WTC11 (cell line): ENCODE results near the gene COX19. TPM values are rescaled to one million over a fixed set of nuclear protein-coding genes. Genes with fewer than 3 reads are reported as not detected.

ENCODE experiments used
- ATAC-seq: fragments of 200-7000 bp; cut with Tn5 transposase; 2 replicates; pipeline ENCODE4 v1.10.0; 2021; ENCODE audit warnings: mild to moderate bottlenecking, moderate library complexity
- CTCF ChIA-PET: fragments of 300-600 bp; sonication (Branson Sonifier 250); formaldehyde crosslinking; loops from one replicate; lab custom pipeline; 2021; ENCODE audit warnings: antibody characterized with exemption; lab: Charles Lee
- POLR2A ChIA-PET: fragments of 350-600 bp; sonication (Branson Sonifier 250); formaldehyde crosslinking; loops from one replicate; lab custom pipeline; 2021; ENCODE audit warnings: antibody characterized with exemption; lab: Charles Lee
- DNase-seq: peaks from one replicate; pipeline ENCODE4 v3.0.0; 2021; ENCODE audit warnings: low spot score
- H3K27ac Mint-ChIP-seq: 2 replicates; pipeline ENCODE4 v1.8.0; 2021; ENCODE audit warnings: mixed read lengths
- H3K27me3 Mint-ChIP-seq: 2 replicates; pipeline ENCODE4 v1.8.0; 2021; ENCODE audit warnings: low read depth, mild to moderate bottlenecking, moderate library complexity, mixed read lengths
- H3K36me3 Mint-ChIP-seq: 2 replicates; pipeline ENCODE4 v1.8.0; 2021; ENCODE audit warnings: mixed read lengths
- H3K4me1 Mint-ChIP-seq: 2 replicates; pipeline ENCODE4 v1.8.0; 2022; ENCODE audit warnings: mixed read lengths
- H3K4me3 Mint-ChIP-seq: 2 replicates; pipeline ENCODE4 v1.8.0; 2021; ENCODE audit warnings: mild to moderate bottlenecking, moderate library complexity, mixed read lengths
- H3K9me3 Mint-ChIP-seq: 2 replicates; pipeline ENCODE4 v1.8.0; 2021; ENCODE audit warnings: mixed read lengths
- CREM ChIP-seq: sonication (generic); formaldehyde crosslinking; IDR thresholded peaks from 2 replicates; pipeline ENCODE4 v1.8.1; 2022; ENCODE audit warnings: mild to moderate bottlenecking, missing genetic modification reagents, moderate library complexity
- ELF4 ChIP-seq: sonication (generic); formaldehyde crosslinking; IDR thresholded peaks from 2 replicates; pipeline ENCODE4 v1.8.1; 2022; ENCODE audit warnings: low read depth, mild to moderate bottlenecking, moderate library complexity, missing genetic modification reagents
- ETV6 ChIP-seq: sonication (generic); formaldehyde crosslinking; IDR thresholded peaks from 2 replicates; pipeline ENCODE4 v1.8.1; 2022; ENCODE audit warnings: mild to moderate bottlenecking, missing genetic modification reagents
- FOXK1 ChIP-seq: sonication (generic); formaldehyde crosslinking; IDR thresholded peaks from 2 replicates; pipeline ENCODE4 v1.8.0; 2022; ENCODE audit warnings: mild to moderate bottlenecking, moderate library complexity, missing genetic modification reagents
- IRF2 ChIP-seq: sonication (generic); formaldehyde crosslinking; IDR thresholded peaks from 2 replicates; pipeline ENCODE4 v1.8.0; 2022; ENCODE audit warnings: low read depth, missing genetic modification reagents, borderline replicate concordance
- MYBL2 ChIP-seq: sonication (generic); formaldehyde crosslinking; IDR thresholded peaks from 2 replicates; pipeline ENCODE4 v1.8.1; 2023; ENCODE audit warnings: mild to moderate bottlenecking, moderate library complexity, missing genetic modification reagents
- PRRX2 ChIP-seq: fragments of 250-450 bp; sonication (Bioruptor Pico); IDR thresholded peaks from 2 replicates; pipeline ENCODE4 v1.8.0; 2021; ENCODE audit warnings: mild to moderate bottlenecking
- SOX15 ChIP-seq: fragments of 250-450 bp; sonication (Bioruptor Pico); IDR thresholded peaks from 2 replicates; pipeline ENCODE4 v1.9.0; 2021; ENCODE audit warnings: mild to moderate bottlenecking
- TP53 ChIP-seq: sonication (generic); formaldehyde crosslinking; IDR thresholded peaks from 2 replicates; pipeline ENCODE4 v1.8.1; 2023; ENCODE audit warnings: mild to moderate bottlenecking, missing genetic modification reagents
- USF1 ChIP-seq: sonication (generic); formaldehyde crosslinking; IDR thresholded peaks from 2 replicates; pipeline ENCODE4 v1.8.0; 2022; ENCODE audit warnings: mild to moderate bottlenecking, missing genetic modification reagents
- ZBTB43 ChIP-seq: sonication (generic); formaldehyde crosslinking; IDR thresholded peaks from 2 replicates; pipeline ENCODE4 v1.8.1; 2023; ENCODE audit warnings: mild to moderate bottlenecking, missing genetic modification reagents
- ZNF219 ChIP-seq: sonication (generic); formaldehyde crosslinking; IDR thresholded peaks from 2 replicates; pipeline ENCODE4 v1.8.0; 2023; ENCODE audit warnings: missing genetic modification reagents, mild to moderate bottlenecking, borderline replicate concordance
- ZNF317 ChIP-seq: sonication (generic); formaldehyde crosslinking; IDR thresholded peaks from 2 replicates; pipeline ENCODE4 v1.8.1; 2023; ENCODE audit warnings: low read depth, mild to moderate bottlenecking, moderate library complexity, missing genetic modification reagents, borderline replicate concordance
- ZNF423 ChIP-seq: fragments of 250-450 bp; sonication (Bioruptor Pico); IDR thresholded peaks from 2 replicates; pipeline ENCODE4 v2.1.2; 2022; ENCODE audit warnings: mild to moderate bottlenecking, moderate library complexity
- total RNA-seq: library from RNA; stranded (reverse); gene quantifications from 3 replicates; pipeline ENCODE4 v1.2.3, GENCODE V29; 2021
- TF ChIP-seq, protein P1 (sequence below): fragments of 250-450 bp; sonication (Bioruptor Pico); IDR thresholded peaks from 2 replicates; pipeline ENCODE4 v1.9.0; 2021; ENCODE audit warnings: mild to moderate bottlenecking
- TF ChIP-seq, protein P2 (sequence below): sonication (generic); formaldehyde crosslinking; conservative IDR thresholded peaks from 2 replicates; pipeline ENCODE4 v1.8.1; 2022; ENCODE audit warnings: mild to moderate bottlenecking, missing genetic modification reagents
- TF ChIP-seq, protein P3 (sequence below): fragments of 250-450 bp; sonication (Bioruptor Pico); IDR thresholded peaks from 2 replicates; pipeline ENCODE4 v2.1.2; 2022; ENCODE audit warnings: mild to moderate bottlenecking, moderate library complexity
- TF ChIP-seq, protein P4 (sequence below): sonication (generic); formaldehyde crosslinking; IDR thresholded peaks from 2 replicates; pipeline ENCODE4 v1.8.1; 2023; ENCODE audit warnings: mild to moderate bottlenecking, moderate library complexity, missing genetic modification reagents

COX19 gene
- total RNA-seq, 1 experiment from 2014 or later, result 13.2 TPM

DNA sequence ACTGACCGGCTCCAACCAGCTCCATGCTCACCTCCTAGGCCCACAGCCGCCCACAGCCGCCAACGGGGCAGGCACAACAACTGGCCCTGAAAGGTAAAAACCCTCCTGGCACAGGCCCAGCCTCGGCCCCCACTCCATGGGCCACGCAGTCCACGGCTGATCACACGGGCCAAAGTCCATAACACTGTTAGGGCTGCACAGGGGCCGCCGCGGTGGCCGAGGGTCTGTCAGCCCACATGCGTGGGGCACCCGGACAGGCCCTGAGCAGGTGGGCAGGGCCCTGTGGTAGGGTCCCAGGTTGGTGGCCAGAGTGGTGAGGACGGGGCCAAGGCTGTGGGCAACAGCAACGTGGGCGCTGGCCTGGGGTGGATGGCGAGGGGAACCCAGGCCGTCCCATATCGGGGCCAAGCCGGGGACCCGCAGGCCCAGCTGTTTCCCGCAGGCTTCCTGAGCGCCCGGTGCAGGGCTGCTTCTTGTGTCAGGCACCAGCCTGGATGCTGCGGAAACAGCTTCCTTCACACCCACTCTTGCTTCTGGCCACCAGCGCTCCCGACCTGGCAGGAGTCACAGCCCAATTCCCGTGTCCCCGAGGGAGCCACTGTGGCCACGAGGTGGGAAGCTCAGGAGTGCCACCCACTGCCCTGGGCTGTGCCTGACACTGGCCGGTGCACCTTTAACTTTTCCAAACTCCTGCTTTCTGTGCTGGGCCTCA, 36.8 kb upstream of the COX19 start:
- Mint-ChIP-seq H3K27me3 (no peaks in the 10 kb centered on the region), H3K4me3 (no peak overlapping the region), H3K4me1 (no peaks in the 10 kb centered on the region), H3K36me3 (peaks cover 11% of the 10 kb centered on the region; the same call in 1 of the 2 replicates), H3K9me3 (no peaks in the 10 kb centered on the region), H3K27ac (no peak overlapping the region)
- ATAC-seq (no peak), DNase-seq (no peak)
- CTCF ChIA-PET, result interaction anchor here (0.5 to 3.0 kb wide), 4 partner anchors 19 to 76 kb away, joined by 3 to 18 read pairs (median 6); partner anchors contain the start of gene GPER1
- TF ChIP-seq ZNF317 (CRISPR knock-in tag) (no peak), PRRX2 (no peak), CREM (CRISPR knock-in tag) (no peak), ZNF423 (no peak), ELF4 (CRISPR knock-in tag) (no peak), IRF2 (CRISPR knock-in tag) (no peak), MYBL2 (CRISPR knock-in tag) (no peak)
- TF ChIP-seq, protein P1, sequence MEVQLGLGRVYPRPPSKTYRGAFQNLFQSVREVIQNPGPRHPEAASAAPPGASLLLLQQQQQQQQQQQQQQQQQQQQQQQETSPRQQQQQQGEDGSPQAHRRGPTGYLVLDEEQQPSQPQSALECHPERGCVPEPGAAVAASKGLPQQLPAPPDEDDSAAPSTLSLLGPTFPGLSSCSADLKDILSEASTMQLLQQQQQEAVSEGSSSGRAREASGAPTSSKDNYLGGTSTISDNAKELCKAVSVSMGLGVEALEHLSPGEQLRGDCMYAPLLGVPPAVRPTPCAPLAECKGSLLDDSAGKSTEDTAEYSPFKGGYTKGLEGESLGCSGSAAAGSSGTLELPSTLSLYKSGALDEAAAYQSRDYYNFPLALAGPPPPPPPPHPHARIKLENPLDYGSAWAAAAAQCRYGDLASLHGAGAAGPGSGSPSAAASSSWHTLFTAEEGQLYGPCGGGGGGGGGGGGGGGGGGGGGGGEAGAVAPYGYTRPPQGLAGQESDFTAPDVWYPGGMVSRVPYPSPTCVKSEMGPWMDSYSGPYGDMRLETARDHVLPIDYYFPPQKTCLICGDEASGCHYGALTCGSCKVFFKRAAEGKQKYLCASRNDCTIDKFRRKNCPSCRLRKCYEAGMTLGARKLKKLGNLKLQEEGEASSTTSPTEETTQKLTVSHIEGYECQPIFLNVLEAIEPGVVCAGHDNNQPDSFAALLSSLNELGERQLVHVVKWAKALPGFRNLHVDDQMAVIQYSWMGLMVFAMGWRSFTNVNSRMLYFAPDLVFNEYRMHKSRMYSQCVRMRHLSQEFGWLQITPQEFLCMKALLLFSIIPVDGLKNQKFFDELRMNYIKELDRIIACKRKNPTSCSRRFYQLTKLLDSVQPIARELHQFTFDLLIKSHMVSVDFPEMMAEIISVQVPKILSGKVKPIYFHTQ (CRISPR knock-in tag), result no peak
- TF ChIP-seq, all 79 proteins: peak for 0
- POLR2A ChIA-PET, result interaction anchor here (1.2 kb wide), 1 partner anchor 16 kb away, joined by 3 read pairs; no protein-coding TSS in a partner anchor

- H3K27me3 Mint-ChIP-seq, result no peaks in the 10 kb centered on the region
- POLR2A ChIA-PET, result interaction anchor here (1.2 kb wide), 1 partner anchor 16 kb away, joined by 3 read pairs; no protein-coding TSS in a partner anchor
- no peak for DNase-seq
- H3K4me3 Mint-ChIP-seq, result no peak overlapping the region
- H3K9me3 Mint-ChIP-seq, result no peaks in the 10 kb centered on the region
- TF ChIP-seq ETV6 (CRISPR knock-in tag) (no peak), TP53 (CRISPR knock-in tag) (no peak), SOX15 (CRISPR knock-in tag) (no peak)
- TF ChIP-seq, protein P2, sequence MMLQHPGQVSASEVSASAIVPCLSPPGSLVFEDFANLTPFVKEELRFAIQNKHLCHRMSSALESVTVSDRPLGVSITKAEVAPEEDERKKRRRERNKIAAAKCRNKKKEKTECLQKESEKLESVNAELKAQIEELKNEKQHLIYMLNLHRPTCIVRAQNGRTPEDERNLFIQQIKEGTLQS (CRISPR knock-in tag), result no peak
- TF ChIP-seq, protein P3, sequence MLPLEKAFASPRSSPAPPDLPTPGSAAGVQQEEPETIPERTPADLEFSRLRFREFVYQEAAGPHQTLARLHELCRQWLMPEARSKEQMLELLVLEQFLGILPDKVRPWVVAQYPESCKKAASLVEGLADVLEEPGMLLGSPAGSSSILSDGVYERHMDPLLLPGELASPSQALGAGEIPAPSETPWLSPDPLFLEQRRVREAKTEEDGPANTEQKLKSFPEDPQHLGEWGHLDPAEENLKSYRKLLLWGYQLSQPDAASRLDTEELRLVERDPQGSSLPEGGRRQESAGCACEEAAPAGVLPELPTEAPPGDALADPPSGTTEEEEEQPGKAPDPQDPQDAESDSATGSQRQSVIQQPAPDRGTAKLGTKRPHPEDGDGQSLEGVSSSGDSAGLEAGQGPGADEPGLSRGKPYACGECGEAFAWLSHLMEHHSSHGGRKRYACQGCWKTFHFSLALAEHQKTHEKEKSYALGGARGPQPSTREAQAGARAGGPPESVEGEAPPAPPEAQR (CRISPR knock-in tag), result no peak
- H3K27ac Mint-ChIP-seq, result peak overlapping the region; percentile 49
- CTCF ChIA-PET, result interaction anchor here (1.1 kb wide), 1 partner anchor 76 kb away, joined by 3 read pairs; the partner anchor contains the start of gene GPER1
- no peak for ATAC-seq
- H3K4me1 Mint-ChIP-seq, result no peaks in the 10 kb centered on the region
- H3K36me3 Mint-ChIP-seq, result peaks cover 11% of the 10 kb centered on the region; the same call in 1 of the 2 replicates
Observed at GRCh38 chr7:1011297-1012003, 36.1 kb upstream of the COX19 start.

- no peak overlapping the region for H3K27ac Mint-ChIP-seq
- ChIA-PET POLR2A (no interaction called here), CTCF (interaction anchor here (1.0 kb wide), 1 partner anchor 17 kb away, joined by 3 read pairs; no protein-coding TSS in a partner anchor)
- H3K36me3 Mint-ChIP-seq, result peaks cover 11% of the 10 kb centered on the region; the same call in 1 of the 2 replicates
- TF ChIP-seq USF1 (CRISPR knock-in tag) (no peak), FOXK1 (CRISPR knock-in tag) (no peak), ZBTB43 (no peak), ZNF219 (CRISPR knock-in tag) (no peak)
- TF ChIP-seq, protein P4, sequence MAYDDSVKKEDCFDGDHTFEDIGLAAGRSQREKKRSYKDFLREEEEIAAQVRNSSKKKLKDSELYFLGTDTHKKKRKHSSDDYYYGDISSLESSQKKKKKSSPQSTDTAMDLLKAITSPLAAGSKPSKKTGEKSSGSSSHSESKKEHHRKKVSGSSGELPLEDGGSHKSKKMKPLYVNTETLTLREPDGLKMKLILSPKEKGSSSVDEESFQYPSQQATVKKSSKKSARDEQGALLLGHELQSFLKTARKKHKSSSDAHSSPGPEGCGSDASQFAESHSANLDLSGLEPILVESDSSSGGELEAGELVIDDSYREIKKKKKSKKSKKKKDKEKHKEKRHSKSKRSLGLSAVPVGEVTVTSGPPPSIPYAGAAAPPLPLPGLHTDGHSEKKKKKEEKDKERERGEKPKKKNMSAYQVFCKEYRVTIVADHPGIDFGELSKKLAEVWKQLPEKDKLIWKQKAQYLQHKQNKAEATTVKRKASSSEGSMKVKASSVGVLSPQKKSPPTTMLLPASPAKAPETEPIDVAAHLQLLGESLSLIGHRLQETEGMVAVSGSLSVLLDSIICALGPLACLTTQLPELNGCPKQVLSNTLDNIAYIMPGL (CRISPR knock-in tag), result no peak
- no peaks in the 10 kb centered on the region for H3K4me1 Mint-ChIP-seq
- DNase-seq, result no peak
- no peaks in the 10 kb centered on the region for H3K9me3 Mint-ChIP-seq
- H3K27me3 Mint-ChIP-seq, result no peaks in the 10 kb centered on the region
- no peak overlapping the region for H3K4me3 Mint-ChIP-seq
- ATAC-seq, result no peak
Observed at GRCh38 chr7:1010226-1010625, 34.9 kb upstream of the COX19 start.
